COLO668 (cell line): Measurements from ENCODE around the gene MED16.

Experiments
- DNase-seq: peaks from one replicate; lab custom pipeline; 2025; ENCODE audit not compliant: unreplicated experiment; lab: John Stamatoyannopoulos, UW

Gene MED16

GRCh38 chr19:912181-913079, 19.4 kb upstream of the MED16 start:
- DNase-seq: no peak

GRCh38 chr19:911197-912033, 18.4 kb upstream of the MED16 start:
- no peak for DNase-seq

GRCh38 chr19:907183-907853, 14.3 kb upstream of the MED16 start:
- DNase-seq: no peak

GRCh38 chr19:906480-906879, 13.5 kb upstream of the MED16 start:
- no peak for DNase-seq

- no peak for DNase-seq
Observed at GRCh38 chr19:904545-904944, 11.6 kb upstream of the MED16 start.

- no peak for DNase-seq
Observed at GRCh38 chr19:903266-903797, 10.3 kb upstream of the MED16 start.

GRCh38 chr19:902446-903226, 9.6 kb upstream of the MED16 start:
- no peak for DNase-seq

- DNase-seq: no peak
Observed at GRCh38 chr19:902093-902370, 9.0 kb upstream of the MED16 start.

- DNase-seq: no peak
Observed at GRCh38 chr19:901216-902092, 8.5 kb upstream of the MED16 start.

- no peak for DNase-seq
Observed at GRCh38 chr19:900302-901111, 7.5 kb upstream of the MED16 start.

- no peak for DNase-seq
Observed at GRCh38 chr19:900043-900301, 7.0 kb upstream of the MED16 start.

- no peak for DNase-seq
Observed at GRCh38 chr19:899336-900042, 6.5 kb upstream of the MED16 start.

GRCh38 chr19:898663-899062, 5.7 kb upstream of the MED16 start:
- DNase-seq: peak; percentile 29

GRCh38 chr19:897442-898039, 4.6 kb upstream of the MED16 start:
- no peak for DNase-seq

GRCh38 chr19:896999-897398, 4.0 kb upstream of the MED16 start:
- DNase-seq: no peak

GRCh38 chr19:896434-896833, 3.4 kb upstream of the MED16 start:
- no peak for DNase-seq

- DNase-seq: peak; percentile 50
Observed at GRCh38 chr19:892243-892893, 619 bp downstream of the MED16 start.
